Keratinocyte (primary cell): ENCODE measurements around the gene ALDOA.

ENCODE experiments used
- CTCF ChIP-seq, 3 experiments: IDR thresholded peaks in 1 of 3; conservative IDR thresholded peaks in 1 of 3; optimal IDR thresholded peaks in 1 of 3; 2 replicates in 2 of 3; 3 replicates in 1 of 3; pipeline versions ENCODE3 to v1.5.1; 2011; ENCODE audit warnings: low read length in 3 of 3, mild to moderate bottlenecking in 3 of 3, moderate library complexity in 2 of 3, control low read depth in 1 of 3, inconsistent platforms in 1 of 3; ENCODE audit not compliant: insufficient read depth in 2 of 3; ENCODE audit errors: extremely low read depth in 1 of 3
- EZH2 ChIP-seq: IDR thresholded peaks from one replicate; pipeline ENCODE4 v1.6.1; 2012; ENCODE audit warnings: inconsistent platforms, mild to moderate bottlenecking, low read length, moderate library complexity

GRCh38 chr16:30025156-30025555 lies 40.4 kb upstream of the ALDOA start:
- no peak for TF ChIP-seq CTCF (optimal IDR thresholded peaks at IDR 0.05 in 1 of 3, IDR thresholded peaks at IDR 0.05 in 1 of 3, conservative IDR thresholded peaks at IDR 0.05 in 1 of 3; ENCODE audit: extremely low read depth in 1 of 3, insufficient read depth in 2 of 3, low read length in 3 of 3)
- TF ChIP-seq EZH2: no peak
